GM18868 (cell line): ENCODE results near the gene NLRP5.
"Not testable (repeated sequence)": the region's sequence is repeated elsewhere in the genome, so short reads cannot be mapped to it uniquely, and the experiment has no call there.

Experiments used
- ATAC-seq: cut with Tn5 transposase; IDR thresholded peaks from one replicate; pipeline ENCODE4 v1.9.1; 2021; ENCODE audit warnings: mild to moderate bottlenecking, moderate library complexity; ENCODE audit not compliant: unreplicated experiment

Gene NLRP5

DNA sequence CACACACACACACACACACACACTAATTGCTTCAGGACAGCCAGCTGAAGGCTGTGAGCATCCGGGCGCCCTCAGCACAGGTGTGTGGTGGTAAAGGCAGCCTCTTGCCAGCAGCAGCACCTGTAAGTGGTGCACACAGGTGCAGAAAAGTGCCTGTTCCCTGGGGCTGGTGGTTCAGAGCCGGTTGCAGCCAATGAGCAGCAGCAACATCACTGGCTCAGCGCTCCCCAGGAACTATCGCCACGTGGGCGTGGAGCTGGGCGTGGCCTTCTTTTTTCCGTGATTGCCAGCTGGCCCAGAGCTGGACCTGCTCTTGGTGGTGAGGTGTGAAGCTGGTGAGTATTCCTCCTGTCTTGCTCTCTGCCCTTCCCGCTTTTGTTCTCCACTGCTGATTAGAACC lies at the start of gene NLRP5:
Gene NLRP5, plus strand, starts transcription at position 289 of the 400 bp plus-strand sequence.
- ATAC-seq: no peak

DNA sequence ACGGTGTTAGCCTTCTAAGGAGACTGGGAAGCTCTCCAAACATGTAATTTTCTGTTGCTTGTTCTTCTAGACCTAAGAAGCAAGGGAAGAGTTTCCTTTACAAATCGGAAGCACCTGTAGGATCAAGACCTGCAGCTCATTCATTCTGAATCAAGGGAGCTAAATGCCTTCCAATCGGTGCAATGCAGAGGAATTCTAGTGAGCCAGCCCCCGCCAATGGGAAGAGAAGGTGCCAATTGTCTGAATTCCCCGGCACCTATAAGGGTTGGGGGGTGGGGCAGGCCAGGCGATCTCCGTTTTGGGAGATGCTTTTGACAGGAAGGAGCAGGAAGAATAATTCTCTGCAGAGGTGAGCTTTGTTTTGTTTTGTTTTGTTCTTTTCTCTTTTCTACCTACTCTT lies 47.4 kb upstream of the NLRP5 start:
- ATAC-seq: no peak

DNA sequence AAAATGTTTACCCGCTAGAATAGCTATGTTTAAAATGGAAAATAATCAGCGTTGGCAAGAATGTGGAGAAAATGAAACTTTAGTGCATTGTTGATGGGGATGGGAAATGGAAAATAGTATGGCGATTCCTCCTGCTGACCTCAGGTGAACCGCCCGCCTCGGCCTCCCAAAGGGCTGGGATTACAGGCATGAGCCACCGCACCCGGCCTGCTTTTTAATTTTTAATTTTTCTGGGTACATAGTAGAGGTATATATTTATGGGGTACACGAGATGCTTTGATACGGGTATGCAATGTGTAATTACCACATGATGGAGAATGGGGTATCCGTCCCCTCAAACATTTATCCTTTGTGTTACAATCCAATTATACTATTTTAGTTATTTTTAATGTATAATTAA lies 46.3 kb upstream of the NLRP5 start:
- no peak for ATAC-seq

DNA sequence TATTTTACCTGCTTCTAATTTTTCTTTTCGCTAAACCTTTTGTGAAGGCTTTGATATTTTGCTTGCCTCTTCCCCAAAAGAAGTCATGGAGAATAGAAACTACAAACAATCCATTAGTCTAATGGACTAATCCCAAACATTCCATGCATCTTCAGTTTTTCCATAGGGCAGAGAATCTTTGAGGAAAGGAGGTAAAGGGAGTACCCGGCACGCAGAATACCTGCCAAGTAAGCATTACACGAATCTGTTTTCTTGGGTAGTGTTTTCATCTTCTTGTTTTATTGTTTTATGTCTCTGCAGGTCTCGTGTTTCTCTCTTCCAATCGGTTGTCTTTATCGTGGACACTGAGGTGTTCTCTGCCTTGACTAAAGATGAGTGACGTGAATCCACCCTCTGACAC lies 39.0 kb upstream of the NLRP5 start, which contains the start of gene NLRP8:
Gene NLRP8, plus strand, starts transcription at position 301 of the 400 bp plus-strand sequence.
- no peak for ATAC-seq

DNA sequence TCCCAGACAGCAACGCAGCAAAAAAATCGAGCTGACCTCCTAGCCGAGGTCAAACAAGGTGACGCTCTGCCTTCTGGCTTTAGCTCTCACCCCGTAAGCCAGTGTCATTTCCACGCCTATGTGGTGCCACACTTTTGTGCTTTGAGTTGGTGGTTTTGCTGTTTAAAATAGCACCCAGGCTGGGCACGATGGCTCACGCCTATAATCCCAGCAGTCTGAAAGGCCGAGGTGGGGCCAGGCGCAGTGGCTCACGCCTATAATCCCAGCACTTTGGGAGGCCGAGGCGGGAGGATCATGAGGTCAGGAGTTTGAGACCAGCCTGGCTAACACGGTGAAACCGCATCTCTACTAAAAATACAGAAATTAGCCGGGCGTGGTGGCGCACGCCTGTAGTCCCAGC lies 36.0 kb upstream of the NLRP5 start:
- not testable (repeated sequence) for ATAC-seq

DNA sequence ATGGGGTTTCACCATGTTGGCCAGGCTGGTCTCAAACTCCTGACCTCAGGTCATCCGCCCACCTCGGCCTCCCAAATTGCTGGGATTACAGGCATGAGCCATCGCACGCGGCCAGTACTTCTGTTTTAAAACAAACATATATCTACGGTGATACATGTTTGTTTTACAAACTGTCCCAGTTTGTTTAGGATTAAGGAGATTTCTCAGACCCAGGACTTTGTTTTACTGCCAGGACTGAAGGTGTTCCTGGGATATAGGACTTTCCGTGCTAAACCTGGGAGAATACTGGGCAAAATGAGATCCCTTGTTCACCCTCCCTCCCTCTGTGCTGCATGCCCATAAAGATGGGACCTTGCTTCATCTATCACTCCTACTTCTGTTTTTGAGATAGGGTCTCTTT lies 30.1 kb upstream of the NLRP5 start:
- ATAC-seq: no peak

DNA sequence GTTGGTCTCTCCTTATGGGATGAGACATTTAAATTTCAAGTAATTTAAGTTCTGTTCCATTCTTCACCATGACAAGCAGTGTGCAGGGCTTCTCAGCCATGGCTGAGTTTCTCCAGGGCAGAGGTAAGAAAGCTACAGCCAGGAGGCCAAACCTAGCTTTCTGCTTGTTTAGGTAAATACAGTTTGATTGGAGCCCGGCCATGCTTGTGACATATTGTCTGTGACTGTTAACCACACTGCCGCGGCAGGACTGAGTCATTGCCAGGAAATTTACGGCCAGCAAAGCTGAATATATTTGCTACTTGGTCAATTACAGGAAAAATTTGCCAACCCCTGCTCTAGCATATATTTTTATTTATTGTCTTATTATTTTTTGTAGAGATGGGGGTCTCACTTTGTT lies 28.2 kb upstream of the NLRP5 start:
- ATAC-seq: no peak

DNA sequence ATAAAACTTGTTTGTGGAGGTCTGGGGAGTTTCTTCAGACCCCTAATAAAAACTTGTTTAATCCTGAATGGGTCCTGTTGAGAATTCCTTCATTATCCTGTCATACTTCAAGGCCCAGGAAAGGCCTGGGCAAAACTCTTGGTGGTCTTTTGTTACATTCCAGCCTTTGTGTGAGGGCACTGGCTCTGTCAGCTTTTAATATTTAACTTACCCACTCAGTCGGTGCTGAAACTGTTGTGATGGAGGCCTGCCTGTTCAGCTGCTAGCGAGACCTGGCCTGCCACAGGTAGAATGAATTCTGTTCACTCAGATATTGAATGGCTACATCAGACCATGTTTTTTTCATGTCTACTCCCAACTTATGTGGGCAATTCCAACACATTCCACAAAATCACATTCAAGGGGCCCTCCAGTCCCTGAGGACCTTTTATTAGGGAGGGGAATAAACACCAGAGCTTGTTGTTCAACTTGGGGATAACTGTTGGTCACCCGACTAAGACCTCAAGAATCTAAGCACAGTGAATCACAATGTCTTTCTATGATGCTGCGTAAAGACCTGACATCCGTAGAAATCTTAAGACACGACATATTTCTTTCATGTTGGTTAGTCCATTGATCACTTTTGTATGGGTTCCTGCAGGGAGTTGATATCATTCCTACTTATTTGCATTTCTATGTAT lies 26.4 kb upstream of the NLRP5 start:
- ATAC-seq: no peak

DNA sequence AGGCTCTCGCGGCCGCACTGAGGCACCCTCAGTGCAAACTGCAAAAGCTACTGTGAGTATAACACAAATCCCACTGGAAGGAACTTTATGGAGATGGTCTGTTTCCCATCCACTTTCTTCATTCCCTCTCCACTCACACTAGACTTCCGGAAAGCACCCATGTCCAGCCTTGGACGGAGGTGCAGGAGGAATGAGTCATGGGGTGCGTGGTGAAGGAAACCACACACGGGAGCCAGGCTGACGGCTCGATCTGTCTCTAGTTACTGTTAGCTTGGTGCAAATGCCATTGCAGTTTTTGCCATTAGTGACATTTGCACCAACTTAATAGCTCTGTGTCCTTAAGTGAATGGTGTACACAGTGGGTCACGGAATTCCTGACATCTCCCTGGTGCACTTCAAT lies 24.4 kb upstream of the NLRP5 start:
- no peak for ATAC-seq

DNA sequence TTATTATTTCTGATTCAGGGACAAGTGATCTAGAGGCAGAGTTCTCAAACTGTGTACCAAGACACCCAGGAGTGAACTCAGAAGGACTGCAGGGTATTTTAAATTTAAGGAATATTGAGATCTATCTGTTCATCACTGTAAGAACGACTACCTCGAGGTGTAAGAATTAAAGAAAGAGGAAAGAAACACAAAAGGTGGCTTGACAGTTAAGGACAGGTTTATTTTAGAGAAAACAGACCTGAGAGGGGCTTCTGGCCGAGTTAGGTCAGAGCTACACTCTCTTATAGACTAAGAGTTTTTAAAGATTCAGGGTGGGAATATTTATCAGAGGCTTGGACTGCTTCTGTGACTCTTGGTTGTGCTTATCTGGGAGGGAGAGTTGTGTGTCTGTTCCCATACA lies 12.6 kb upstream of the NLRP5 start:
- ATAC-seq: no peak

DNA sequence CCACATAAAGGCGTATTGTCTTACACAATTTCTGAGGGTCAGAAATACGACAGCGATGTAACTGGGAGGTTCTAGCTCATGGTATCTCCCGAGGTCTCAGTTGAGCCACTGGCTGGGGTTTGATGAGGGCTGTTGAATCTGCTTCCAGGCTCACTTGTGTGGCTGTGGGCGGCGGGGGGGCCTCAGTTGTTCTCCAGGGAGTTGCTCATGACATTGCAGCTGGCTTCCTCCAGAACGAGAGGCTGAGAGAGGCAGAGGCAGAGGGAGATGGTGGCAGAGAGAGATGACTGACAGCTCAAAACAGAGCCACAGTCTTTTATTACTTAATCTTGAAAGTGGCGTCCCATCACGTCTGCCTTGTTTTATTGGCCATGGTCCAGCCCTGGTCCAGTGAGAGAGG lies 6.2 kb upstream of the NLRP5 start:
- no peak for ATAC-seq

DNA sequence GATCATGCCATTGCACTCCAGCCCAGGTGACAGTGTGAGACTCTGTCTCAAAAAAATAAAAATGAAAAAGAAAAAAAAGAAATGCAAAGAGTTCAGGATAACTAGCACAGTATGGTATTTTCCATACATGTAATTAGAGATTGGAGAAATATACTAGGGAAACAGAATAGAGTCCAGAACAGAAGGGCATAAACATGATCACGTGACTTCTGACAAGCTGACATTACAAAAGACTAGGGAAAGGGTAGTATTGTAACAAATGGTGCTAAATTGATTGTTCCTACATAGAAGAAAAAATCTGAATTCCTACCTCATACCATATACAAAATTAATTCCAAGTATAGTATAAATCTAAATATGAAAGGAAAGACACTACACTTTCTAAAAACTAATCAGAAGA lies 1.3 kb upstream of the NLRP5 start:
- no peak for ATAC-seq

DNA sequence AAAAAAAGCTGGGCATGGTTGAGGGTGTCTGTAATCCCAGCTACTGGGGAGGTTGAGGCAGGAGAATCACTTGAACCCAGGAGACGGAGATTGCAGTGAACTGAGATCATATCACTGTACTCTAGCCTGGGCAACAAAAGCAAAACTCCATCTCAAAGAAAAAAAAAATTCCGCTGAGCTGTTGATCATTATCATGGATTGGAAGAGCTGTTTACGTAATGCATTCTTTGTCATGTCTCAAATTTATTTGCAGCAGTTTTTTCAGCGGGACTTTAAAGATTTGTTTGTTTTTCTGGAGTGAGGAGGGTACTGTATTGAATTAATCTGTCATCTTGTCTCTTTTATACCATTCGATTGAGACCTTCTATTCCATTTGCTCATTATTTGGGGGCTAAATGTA lies 4.3 kb downstream of the NLRP5 start:
- ATAC-seq: no peak

DNA sequence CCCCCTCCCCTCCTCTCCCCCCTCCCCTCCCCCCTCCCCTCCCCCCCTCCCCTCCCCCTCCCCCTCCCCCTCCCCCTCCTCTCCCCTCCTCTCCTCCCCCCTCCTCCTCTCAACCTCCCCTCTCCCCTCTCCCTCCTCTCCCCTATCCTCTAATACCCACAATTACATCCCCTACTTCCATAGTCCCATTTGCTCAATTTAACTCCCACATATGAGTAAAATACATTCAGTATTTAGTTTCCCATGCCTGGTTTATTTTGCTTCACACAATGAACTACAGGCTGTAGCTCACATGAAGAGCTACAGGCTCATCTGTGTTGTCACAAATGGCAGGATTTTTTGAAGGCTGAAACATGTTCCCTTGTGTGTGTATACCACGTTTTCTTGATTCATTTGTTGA lies 6.9 kb downstream of the NLRP5 start:
- ATAC-seq: no peak

DNA sequence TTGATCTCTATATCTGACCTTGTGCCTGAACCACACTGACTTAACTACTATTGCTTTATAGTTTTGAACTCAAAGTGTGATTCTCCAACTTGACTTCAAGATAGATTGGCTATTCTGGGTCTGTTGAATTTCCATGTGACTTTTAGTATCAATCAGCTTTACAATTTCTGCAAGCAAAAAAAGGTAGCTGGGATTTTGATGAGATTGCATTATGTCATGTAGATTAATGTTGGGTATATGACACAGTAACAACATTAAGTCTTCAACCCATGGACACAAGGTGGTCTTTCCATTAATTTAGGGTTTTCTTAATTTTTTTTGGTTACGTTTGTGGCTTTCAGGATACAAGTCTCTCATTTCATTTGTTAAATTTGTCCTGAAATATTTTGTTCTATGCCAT lies 28.2 kb downstream of the NLRP5 start:
- no peak for ATAC-seq

DNA sequence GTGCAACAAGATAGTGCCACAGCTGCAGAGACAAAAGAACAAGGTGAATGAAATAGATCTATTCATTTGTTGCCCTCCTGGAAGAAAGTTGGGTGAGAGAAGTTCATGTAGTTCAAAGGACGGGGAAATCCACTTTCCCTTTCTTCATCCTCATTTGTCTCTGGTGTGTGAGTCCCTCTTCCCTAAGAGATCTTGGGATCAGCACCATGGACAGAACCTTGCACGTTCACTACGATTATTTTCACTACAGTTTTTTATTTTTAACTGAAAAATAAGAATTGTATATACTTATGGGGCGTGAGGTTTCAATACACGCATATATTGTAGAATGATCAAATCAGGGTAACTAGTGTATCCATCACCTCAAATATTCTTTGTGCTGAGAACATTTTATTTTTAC lies 29.2 kb downstream of the NLRP5 start:
- ATAC-seq: no peak

DNA sequence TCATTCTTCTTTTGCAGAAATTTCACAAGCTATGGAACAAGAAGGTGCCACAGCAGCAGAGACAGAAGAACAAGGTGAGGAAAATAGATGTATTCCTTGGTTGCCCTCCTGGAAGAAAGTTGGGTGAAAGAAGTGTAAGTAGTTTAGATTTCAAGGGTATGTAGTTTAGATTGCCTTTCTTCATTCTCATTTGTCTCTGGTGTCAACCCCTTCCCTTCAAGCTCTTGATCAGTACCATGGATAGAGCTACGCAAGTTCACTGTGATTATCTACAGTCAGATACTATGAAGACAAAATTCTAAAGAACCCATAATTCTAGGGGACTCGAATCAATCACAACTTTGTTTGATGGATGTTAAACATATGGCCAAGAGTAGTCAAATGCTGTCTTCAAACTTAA lies 32.8 kb downstream of the NLRP5 start:
- not testable (repeated sequence) for ATAC-seq

DNA sequence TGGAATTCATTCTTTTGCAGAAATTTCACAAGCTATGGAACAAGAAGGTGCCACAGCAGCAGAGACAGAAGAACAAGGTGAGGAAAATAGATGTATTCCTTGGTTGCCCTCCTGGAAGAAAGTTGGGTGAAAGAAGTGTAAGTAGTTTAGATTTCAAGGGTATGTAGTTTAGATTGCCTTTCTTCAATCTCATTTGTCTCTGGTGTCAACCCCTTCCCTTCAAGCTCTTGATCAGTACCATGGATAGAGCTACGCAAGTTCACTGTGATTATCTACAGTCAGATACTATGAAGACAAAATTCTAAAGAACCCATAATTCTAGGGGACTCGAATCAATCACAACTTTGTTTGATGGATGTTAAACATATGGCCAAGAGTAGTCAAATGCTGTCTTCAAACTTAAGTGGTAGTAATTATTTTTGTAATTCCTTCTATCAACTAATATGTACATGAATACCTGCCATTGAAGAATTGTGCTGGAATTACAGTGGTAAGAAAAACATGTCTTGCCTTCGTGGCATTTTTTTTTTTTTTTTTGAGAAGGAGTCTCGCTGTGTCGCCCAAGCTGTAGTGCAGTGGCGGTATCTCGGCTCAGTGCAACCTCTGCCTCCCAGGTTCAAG lies 33.9 kb downstream of the NLRP5 start:
- ATAC-seq: not testable (repeated sequence)

DNA sequence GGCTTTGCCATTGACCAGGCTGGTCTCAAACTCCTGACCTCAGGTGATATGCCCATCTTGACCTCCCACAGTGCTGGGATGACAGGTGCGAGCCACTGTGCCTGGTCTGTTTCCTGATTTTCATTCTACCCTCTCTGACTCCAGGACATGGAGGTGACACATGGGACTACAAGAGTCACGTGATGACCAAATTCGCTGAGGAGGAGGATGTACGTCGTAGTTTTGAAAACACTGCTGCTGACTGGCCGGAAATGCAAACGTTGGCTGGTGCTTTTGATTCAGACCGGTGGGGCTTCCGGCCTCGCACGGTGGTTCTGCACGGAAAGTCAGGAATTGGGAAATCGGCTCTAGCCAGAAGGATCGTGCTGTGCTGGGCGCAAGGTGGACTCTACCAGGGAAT lies 40.2 kb downstream of the NLRP5 start:
- no peak for ATAC-seq

DNA sequence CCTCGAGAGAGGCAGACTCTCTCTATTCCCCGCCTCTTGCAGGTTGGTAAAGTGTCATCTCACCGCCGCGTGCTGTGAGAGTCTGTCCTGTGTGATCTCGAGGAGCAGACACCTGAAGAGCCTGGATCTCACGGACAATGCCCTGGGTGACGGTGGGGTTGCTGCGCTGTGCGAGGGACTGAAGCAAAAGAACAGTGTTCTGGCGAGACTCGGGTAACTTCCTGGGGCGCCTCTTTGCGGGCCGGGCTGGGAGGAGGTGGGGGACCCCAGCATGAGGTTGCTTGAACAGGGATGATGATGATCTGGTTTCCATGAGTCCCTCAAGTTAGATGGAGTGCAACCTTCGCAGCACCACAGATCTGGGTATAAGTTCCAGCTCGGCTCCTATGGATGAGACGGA lies 67.0 kb downstream of the NLRP5 start:
- ATAC-seq: no peak

DNA sequence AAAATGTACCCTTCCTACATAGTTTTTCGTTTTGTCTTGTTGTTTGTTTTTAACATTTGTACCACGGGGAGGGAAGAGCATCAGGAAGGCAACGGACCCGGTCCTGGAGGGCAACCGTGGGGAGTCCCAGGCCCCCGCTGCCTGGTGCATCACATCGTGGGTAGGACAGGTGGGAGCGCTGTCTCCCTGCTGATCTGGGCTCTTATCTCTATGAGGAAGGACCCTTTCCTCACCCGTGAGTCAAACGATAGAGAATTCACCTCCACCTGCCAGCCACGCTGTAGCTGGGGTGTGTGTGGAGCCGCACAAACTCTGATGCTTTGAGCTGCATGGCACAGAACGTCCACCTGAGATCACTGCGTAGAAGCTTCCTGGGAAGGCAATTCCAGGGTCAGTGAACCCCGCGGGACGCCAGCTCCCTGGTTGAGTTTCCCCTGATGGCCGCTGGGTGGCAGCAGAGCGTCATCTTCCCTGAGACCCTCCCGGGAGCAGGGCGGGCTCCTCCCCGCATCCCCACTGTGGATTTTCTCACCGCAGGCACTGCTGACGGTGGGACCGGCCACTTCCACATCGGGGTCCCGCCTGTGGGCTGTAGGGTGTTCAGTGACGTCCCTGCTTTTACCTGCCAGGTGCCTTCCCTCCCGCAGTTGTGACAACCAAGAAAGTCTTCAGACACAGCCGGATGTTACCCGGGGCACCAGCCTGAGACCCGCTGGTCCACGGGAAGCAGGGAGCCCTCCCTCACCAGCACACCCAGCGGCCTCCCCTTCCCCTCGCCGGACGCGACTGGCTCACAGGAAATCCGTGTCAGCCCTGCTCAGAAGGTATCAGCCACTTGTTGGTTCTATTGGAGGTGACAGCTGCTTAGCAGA lies 79.8 kb downstream of the NLRP5 start:
- ATAC-seq: no peak

DNA sequence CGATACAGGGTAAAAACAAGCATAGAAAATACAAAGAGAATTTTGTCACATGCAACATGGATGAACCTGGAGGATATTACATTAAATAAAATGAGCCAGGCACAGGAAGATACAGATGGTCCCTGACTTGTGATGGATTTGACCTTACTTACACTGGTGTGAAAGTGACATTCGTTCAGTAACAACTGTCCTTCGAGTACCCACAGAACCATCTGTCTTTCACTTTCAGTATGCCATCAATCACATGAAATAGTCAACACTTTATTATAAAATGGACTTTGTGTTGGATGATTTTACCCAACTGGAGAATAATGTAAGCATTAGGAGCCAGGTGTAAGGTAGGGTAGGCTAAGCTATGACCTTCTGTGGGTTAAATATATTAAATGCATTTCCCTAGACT lies 83.1 kb downstream of the NLRP5 start:
- ATAC-seq: no peak
